Mammary epithelial cell (primary cell): ENCODE results near the gene C11orf68.

Experiments used
- EZH2 ChIP-seq: IDR thresholded peaks from 2 replicates; pipeline ENCODE4 v1.6.1; 2012; ENCODE audit warnings: low read length, inconsistent platforms, borderline replicate concordance
- TF ChIP-seq, protein P1 (sequence below), 2 donors: IDR thresholded peaks in 1 of 2; conservative IDR thresholded peaks in 1 of 2; 2 replicates each; pipeline ENCODE4 v1.5.1; 2011 to 2012; ENCODE audit warnings: inconsistent platforms in 2 of 2, low read length in 2 of 2, mild to moderate bottlenecking in 2 of 2, control low read depth in 1 of 2, low read depth in 1 of 2; ENCODE audit not compliant: insufficient read depth in 1 of 2; ENCODE audit errors: extremely low read depth in 1 of 2

DNA sequence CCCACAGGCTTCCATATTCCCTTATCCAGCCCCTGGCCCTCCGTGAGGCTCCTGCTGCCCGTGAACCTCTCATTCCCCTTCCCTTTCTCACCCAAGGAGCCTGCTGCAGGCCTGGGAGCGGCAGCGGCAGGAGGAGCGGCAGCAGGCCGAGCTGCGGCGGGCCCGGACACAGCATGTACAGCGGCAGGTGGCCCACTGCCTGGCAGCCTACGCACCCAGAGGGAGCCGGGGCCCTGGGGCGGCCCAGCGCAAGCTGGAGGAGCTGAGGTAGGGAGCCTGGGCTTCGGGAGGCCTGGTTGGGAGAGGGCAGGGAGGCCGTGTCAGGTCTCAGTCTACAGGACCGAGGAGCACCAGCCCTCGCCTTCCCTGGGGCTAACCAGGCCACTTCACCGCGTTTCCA is 34.6 kb upstream of the C11orf68 start:
- TF ChIP-seq, protein P1, sequence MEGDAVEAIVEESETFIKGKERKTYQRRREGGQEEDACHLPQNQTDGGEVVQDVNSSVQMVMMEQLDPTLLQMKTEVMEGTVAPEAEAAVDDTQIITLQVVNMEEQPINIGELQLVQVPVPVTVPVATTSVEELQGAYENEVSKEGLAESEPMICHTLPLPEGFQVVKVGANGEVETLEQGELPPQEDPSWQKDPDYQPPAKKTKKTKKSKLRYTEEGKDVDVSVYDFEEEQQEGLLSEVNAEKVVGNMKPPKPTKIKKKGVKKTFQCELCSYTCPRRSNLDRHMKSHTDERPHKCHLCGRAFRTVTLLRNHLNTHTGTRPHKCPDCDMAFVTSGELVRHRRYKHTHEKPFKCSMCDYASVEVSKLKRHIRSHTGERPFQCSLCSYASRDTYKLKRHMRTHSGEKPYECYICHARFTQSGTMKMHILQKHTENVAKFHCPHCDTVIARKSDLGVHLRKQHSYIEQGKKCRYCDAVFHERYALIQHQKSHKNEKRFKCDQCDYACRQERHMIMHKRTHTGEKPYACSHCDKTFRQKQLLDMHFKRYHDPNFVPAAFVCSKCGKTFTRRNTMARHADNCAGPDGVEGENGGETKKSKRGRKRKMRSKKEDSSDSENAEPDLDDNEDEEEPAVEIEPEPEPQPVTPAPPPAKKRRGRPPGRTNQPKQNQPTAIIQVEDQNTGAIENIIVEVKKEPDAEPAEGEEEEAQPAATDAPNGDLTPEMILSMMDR (conservative IDR thresholded peaks at IDR 0.05 in 1 of 2, IDR thresholded peaks at IDR 0.05 in 1 of 2; ENCODE audit: extremely low read depth in 1 of 2, insufficient read depth in 1 of 2, low read depth in 1 of 2, low read length in 2 of 2): no peak
- no peak for TF ChIP-seq EZH2
